ENCODE data around the gene DPP6. TPM values are rescaled to one million over a fixed set of nuclear protein-coding genes. Genes with fewer than 3 reads are reported as not detected.

DPP6 gene
- total RNA-seq, 4 donors from 2014 or later: 0.60 to 1.7 (median 1.6) TPM; not detected in 1

DNA sequence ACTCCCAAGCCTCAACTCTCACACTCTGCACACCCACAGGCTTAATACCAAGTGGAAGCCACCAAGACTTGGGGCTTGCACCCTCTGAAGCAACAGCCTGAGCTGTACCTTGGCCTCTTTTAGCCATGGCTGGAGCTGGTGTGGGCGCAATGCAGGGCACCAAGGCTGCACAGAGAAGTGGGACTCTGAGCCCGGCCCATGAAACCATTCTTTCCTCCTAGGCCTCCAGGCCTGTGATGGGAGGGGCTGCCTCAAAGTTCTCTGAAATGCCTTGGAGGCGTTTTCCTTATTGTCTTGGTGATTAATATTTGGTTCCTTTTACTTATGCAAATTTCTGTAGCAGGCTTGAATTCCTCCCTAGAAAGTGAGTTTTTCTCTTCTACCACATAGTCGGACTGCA lies 674.2 kb downstream of the DPP6 start:
- H3K27ac ChIP-seq: no peak overlapping the region
- TF ChIP-seq EP300 (IDR thresholded peaks at IDR 0.05): no peak
- no peak for TF ChIP-seq POLR2A (IDR thresholded peaks at IDR 0.05)
- TF ChIP-seq, protein P1, sequence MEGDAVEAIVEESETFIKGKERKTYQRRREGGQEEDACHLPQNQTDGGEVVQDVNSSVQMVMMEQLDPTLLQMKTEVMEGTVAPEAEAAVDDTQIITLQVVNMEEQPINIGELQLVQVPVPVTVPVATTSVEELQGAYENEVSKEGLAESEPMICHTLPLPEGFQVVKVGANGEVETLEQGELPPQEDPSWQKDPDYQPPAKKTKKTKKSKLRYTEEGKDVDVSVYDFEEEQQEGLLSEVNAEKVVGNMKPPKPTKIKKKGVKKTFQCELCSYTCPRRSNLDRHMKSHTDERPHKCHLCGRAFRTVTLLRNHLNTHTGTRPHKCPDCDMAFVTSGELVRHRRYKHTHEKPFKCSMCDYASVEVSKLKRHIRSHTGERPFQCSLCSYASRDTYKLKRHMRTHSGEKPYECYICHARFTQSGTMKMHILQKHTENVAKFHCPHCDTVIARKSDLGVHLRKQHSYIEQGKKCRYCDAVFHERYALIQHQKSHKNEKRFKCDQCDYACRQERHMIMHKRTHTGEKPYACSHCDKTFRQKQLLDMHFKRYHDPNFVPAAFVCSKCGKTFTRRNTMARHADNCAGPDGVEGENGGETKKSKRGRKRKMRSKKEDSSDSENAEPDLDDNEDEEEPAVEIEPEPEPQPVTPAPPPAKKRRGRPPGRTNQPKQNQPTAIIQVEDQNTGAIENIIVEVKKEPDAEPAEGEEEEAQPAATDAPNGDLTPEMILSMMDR (IDR thresholded peaks at IDR 0.05): no peak
- no peak overlapping the region for H3K4me3 ChIP-seq
- H3K4me1 ChIP-seq: no peaks in the 10 kb centered on the region
- DNase-seq (ENCODE audit: low spot score in 2 of 2): no peak
- 78 to 84% methylated on average over 4 of the region's 4 CpGs for WGBS, 2 donors
- H3K36me3 ChIP-seq: no peaks in the 10 kb centered on the region
- no peaks in the 10 kb centered on the region for H3K27me3 ChIP-seq
- peaks cover 0 to 21% (median 0%) of the 10 kb centered on the region in 4 donors for H3K9me3 ChIP-seq

DNA sequence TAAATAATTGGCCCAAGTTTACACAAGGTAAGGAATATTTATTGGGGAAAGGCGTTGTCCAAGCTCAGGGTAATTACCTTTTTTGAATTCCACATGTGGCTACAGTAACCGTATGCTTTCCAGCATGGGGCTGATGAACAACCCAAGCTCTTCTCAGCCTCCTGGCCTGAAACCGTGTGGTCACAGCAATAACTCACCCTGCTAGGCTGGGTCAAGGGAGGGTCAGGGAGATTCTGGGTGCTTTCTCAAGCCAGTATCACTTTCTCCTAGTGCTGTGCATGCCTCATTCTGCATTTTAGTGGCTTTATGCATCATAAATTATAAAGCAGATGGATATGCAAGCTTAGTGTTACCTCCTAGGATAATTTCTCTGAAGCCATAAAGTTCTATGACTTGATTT lies 676.9 kb downstream of the DPP6 start:
- H3K9me3 ChIP-seq: peaks cover 0 to 19% (median 0%) of the 10 kb centered on the region in 4 donors
- no peak overlapping the region for H3K4me3 ChIP-seq
- WGBS, 2 donors: 40 to 57% methylated on average over 3 of the region's 3 CpGs
- no peaks in the 10 kb centered on the region for H3K4me1 ChIP-seq
- no peaks in the 10 kb centered on the region for H3K27me3 ChIP-seq
- TF ChIP-seq, protein P1 (IDR thresholded peaks at IDR 0.05): no peak
- TF ChIP-seq EP300 (IDR thresholded peaks at IDR 0.05) (no peak), POLR2A (IDR thresholded peaks at IDR 0.05) (no peak)
- no peak overlapping the region for H3K27ac ChIP-seq
- H3K36me3 ChIP-seq: no peaks in the 10 kb centered on the region
- no peak for DNase-seq (ENCODE audit: low spot score in 2 of 2)

DNA sequence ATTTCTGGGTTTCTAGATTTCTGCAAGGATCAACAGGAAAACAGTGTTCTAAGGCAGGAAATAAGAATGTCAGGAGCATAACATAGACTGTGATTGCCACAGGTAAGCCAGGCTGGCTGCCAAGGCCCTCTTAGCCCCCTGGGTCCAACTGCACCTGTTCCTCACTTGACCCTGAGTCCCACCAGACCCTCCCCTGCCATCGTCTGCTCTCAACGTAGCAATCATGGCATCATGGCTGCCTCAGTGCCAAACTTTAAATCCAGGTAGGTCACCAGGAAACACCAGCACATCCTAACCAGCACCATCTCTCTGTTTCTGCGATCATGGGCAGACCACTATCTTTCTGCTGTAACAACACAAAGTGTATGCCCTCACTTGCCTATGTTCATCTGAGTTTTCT lies 683.6 kb downstream of the DPP6 start:
- Histone ChIP-seq H3K27me3 (no peaks in the 10 kb centered on the region), H3K4me1 (no peaks in the 10 kb centered on the region), H3K36me3 (no peaks in the 10 kb centered on the region), H3K9me3 (peaks cover 0 to 5% (median 0%) of the 10 kb centered on the region in 4 donors), H3K4me3 (no peak overlapping the region), H3K27ac (no peak overlapping the region)
- DNase-seq (ENCODE audit: low spot score in 2 of 2): no peak
- 74 to 89% methylated on average over 3 of the region's 3 CpGs for WGBS, 2 donors
- TF ChIP-seq, protein P1 (IDR thresholded peaks at IDR 0.05): no peak
- no peak for TF ChIP-seq POLR2A (IDR thresholded peaks at IDR 0.05)
- TF ChIP-seq EP300 (IDR thresholded peaks at IDR 0.05): no peak

DNA sequence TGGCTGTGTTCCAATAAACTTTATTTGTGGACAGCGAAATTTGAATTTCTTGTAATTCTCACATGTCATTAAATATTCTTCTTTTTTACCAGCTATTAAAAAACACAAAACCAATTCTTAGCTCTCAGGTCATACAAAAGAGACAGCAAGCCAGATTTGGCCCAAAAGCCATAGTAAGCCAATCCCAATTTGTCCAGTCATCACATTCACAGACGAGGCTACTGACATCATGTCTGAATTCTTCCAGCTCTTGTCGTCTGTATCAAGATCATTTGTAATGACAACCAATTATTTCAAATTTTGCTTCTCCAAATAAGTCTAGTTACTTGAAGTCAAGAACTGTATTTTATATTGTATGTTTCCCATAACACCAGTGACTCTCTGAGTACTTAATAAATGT lies 684.2 kb downstream of the DPP6 start:
- Histone ChIP-seq H3K4me1 (no peaks in the 10 kb centered on the region), H3K36me3 (no peaks in the 10 kb centered on the region), H3K4me3 (no peak overlapping the region), H3K27ac (no peak overlapping the region), H3K9me3 (peaks cover 0 to 5% (median 0%) of the 10 kb centered on the region in 4 donors), H3K27me3 (no peaks in the 10 kb centered on the region)
- TF ChIP-seq POLR2A (IDR thresholded peaks at IDR 0.05): no peak
- TF ChIP-seq EP300 (IDR thresholded peaks at IDR 0.05): no peak
- TF ChIP-seq, protein P1 (IDR thresholded peaks at IDR 0.05): no peak
- WGBS, 2 donors: 69 to 73% methylated on average over 3 of the region's 3 CpGs
- no peak for DNase-seq (ENCODE audit: low spot score in 2 of 2)

DNA sequence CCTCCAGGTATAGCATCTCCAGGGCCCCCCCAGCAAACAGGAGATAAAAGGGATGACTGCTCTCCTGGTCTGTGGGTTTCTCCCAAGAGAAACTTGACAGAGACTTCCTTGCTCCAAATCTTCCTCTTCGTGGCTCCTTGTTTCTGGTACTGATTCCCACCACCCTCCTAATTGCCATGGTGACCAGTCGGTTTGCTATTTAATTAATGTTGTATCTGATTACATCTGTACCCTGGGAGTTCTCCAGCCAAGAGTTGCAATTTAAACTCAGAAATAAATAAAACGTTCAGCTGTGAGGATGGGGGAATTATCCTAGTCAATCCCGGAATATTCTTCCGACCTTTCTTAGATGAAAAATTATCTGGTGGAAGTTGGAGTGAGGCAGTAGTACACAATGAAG lies 686.0 kb downstream of the DPP6 start:
- TF ChIP-seq EP300 (IDR thresholded peaks at IDR 0.05): no peak
- TF ChIP-seq, protein P1 (IDR thresholded peaks at IDR 0.05): no peak
- no peak for TF ChIP-seq POLR2A (IDR thresholded peaks at IDR 0.05)
- H3K36me3 ChIP-seq: no peaks in the 10 kb centered on the region
- no peaks in the 10 kb centered on the region for H3K27me3 ChIP-seq
- H3K9me3 ChIP-seq: no peaks in the 10 kb centered on the region
- 77 to 82% methylated on average over 5 of the region's 5 CpGs for WGBS, 2 donors
- no peak overlapping the region for H3K4me3 ChIP-seq
- no peak for DNase-seq (ENCODE audit: low spot score in 2 of 2)
- H3K27ac ChIP-seq: no peak overlapping the region
- H3K4me1 ChIP-seq: no peaks in the 10 kb centered on the region

Measured in tibial nerve (tissue), 4 donors.